Tongue (tissue), 2 donors: ENCODE measurements around the gene NELFCD. TPM values are rescaled to one million over a fixed set of nuclear protein-coding genes. Genes with fewer than 3 reads are reported as not detected.
"Not testable (repeated sequence)": the region's sequence is repeated elsewhere in the genome, so short reads cannot be mapped to it uniquely, and the experiment has no call there.

Experiments used
- DNase-seq: peaks from one replicate; pipeline ENCODE4 v3.0.0-alpha.2; 2015
- total RNA-seq: library from RNA; depleted of rRNA; stranded (reverse); fragments of >200 nt; gene quantifications from one replicate; pipeline ENCODE4 v1.2.3, GENCODE V29; 2014

NELFCD gene
- total RNA-seq, result 53.6 TPM

DNA sequence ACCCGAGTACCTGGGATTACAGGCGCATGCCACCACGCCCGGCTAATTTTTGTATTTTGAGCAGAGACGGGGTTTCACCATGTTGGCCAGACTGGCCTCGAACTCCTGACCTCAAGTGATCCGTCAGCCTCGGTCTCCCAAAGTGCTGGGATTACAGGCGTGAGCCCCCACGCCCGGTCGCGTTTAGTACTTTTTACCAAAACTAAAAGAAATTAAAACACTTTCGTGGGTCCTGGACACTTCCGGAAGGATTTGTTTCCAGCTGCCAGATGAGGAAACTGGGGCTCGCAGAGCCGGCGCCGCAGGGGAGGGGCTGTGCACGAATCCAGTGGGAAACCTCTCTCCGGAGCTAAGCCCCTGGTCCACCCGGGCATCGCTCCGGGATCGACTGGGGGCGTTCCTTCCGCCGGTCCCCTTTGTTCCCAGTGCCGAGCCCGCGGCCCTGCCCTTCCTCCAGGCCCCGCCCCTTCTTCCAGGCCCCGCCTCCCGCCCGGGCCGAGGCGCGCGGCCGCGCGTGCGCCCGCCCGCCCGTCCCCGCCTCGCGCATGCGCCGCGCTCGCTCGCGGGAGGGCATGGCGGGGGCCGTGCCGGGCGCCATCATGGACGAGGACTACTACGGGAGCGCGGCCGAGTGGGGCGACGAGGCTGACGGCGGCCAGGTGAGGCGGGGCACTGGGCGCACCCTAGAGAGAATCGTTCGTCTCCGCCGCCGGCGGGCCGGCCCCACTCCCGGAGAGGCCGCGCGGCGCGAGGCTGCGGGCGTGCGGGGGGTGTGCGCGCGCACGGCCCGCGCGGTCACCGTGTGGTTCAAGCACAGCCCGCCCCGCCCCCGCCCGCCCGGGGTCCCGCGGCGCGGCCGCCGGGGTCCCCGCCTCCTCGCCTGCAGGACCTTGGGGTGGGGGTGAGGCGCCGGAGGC lies at the start of gene NELFCD:
Gene NELFCD, plus strand, starts transcription at position 546 of the 917 bp plus-strand sequence. Its CDS starts 54 bp downstream, at position 600.
- peak; percentile 96 for DNase-seq

DNA sequence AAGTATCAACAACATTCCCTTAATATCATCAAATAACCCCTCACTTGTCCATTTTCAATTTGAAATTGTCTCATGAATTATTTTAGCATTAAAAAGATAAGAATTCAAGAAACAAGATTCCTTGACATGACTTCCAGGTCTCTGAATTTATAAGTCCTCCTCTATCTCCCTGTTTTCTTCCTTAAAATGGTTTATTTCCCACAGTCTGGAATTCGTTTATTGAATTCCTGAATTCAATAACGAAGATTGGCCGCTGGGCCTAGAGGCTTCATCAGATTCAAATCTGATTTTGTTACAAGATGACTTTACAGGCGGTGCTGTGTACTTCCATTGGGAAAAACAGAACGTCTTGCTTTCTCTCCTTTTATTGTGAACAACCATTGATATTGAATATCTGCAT lies 48.9 kb upstream of the NELFCD start:
- DNase-seq, result no peak

DNA sequence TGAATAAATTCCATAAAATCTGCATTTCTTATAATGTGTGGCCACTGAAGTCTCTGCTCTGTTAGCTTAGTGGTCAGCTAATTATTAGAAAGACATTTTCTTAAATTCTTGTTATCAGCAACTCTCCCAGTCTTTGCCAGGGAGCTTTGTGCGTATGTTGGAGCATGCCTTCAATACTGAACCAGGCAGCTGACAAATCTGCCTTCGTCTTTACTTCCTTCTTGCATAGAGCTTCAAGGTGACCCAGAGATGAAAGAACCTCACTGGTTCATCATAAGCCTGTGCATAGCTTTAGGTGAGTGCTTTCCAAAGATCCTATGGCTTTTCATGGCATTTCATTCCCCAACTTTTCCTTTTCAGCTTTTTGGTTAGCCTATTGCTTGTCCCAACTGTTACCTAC lies 43.0 kb upstream of the NELFCD start:
- no peak for DNase-seq

DNA sequence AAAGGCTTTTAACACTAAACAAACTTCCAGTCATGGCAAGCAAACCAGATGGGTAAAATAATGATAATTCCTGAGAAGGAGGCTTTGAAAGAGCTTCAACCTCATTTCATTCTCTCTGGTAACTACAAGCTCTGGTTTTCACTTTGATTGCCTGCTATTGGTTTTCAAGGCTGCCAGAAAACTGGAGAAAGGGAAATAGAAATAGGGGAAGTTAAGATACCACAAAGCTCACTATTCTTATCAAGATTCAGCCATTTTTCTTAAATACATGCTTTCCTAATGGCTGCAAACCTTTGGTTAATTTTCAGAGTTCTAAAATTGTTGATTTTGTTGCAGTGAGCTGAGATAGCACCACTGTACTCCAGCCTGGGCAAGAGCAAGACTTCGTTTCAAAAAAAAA lies 42.5 kb upstream of the NELFCD start:
- no peak for DNase-seq

- DNase-seq, result no peak
These were observed 39.6 kb upstream of the NELFCD start for GRCh38 chr20:58941471-58941870.

DNA sequence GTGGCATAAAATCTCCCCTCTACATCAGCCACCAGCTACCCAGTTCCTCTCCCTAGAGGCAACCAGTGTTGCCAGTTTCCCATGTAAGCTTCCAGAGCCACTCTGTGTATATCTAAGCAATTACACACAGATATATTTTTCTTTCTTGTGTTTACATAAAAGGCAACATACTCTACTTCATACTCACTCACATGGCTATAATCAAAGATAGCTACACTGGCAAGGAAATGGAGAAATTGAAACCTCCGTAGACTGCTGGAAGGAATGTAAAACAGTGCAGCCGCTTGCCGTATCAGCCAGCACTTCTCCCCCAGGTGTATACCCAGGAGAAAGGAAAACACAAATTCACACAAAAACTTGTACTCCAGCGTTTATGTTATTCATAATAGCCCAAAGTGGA lies 38.5 kb upstream of the NELFCD start:
- DNase-seq, result no peak

DNA sequence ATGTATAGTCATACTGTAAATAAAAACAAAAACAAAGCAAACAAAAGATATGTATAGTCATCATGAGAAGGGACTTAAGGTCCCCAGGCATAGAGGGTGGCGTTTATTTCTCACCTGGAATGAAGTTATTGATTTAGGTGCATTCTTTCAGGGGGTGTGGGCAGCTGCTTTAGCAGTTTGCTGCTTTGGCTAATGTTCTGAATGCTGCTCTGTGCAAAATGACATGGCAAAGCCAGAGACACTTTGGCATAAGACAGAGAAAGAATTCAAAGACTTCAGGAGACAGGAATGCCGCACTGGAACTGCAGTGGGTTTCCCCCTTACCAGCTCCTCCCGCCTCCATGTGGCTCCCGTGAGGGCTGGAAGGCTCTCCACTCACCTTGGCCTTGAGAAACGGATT lies 36.4 kb upstream of the NELFCD start:
- DNase-seq, result no peak

GRCh38 chr20:58945965-58946631 lies 35.0 kb upstream of the NELFCD start:
- DNase-seq, result no peak

- not testable (repeated sequence) for DNase-seq
These were observed 33.2 kb upstream of the NELFCD start for GRCh38 chr20:58947797-58948388.

GRCh38 chr20:58950603-58951002 lies 30.5 kb upstream of the NELFCD start:
- DNase-seq, result no peak

- no peak for DNase-seq
These were observed 28.0 kb upstream of the NELFCD start for GRCh38 chr20:58953050-58953449.

DNA sequence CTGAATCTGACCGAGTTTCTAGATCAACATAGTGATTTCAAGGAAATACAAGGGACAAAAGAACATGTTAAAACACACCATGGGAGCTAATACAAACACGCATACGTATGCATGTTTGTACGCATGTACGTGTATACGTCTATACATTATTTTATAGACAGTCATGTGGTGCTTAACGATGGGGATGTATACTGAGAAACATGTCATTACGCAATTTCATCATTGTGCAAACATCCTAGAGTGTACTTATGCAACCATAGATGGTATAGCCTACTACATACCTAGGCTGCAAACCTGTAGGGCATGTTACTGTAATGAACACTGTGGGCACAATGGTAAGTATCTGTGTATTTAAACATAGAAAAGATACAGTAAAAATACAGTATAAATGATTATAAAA lies 25.0 kb upstream of the NELFCD start:
- DNase-seq, result no peak

DNA sequence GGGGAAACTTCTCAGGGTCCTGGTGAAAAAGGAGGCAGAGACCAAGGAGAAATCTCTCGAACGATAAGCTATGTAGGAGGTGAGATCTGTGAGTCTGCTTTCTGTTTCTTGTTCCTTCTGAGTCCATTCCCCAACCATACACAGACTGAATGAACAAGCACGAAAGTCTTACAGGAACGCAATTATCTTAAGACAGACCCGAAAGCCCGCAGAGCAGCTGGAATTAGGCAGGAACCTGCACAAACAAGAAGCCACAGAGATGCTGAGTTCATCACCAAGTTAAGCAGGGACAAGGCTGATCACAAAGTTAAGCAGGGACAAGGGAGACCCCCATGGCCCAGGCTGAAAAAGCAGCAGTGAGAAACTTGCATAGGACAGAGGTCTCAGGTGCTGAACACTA lies 21.4 kb upstream of the NELFCD start:
- DNase-seq, result no peak

- no peak for DNase-seq
These were observed 17.9 kb upstream of the NELFCD start for GRCh38 chr20:58963060-58963584.

GRCh38 chr20:58963922-58964321 lies 17.1 kb upstream of the NELFCD start:
- DNase-seq, result not testable (repeated sequence)

GRCh38 chr20:58965270-58966064 lies 15.6 kb upstream of the NELFCD start:
- no peak for DNase-seq

- DNase-seq, result no peak
These were observed 13.2 kb upstream of the NELFCD start for GRCh38 chr20:58967652-58968429.

GRCh38 chr20:58969439-58969838 lies 11.6 kb upstream of the NELFCD start:
- DNase-seq, result no peak

GRCh38 chr20:58970146-58970545 lies 10.9 kb upstream of the NELFCD start:
- DNase-seq, result no peak

- DNase-seq, result no peak
These were observed 9.6 kb upstream of the NELFCD start for GRCh38 chr20:58971429-58971828.

- DNase-seq, result no peak
These were observed 7.9 kb upstream of the NELFCD start for GRCh38 chr20:58973179-58973578.
